CD8-positive, alpha-beta memory T cell (primary cell): ENCODE measurements around the gene ALG5. TPM values are rescaled to one million over a fixed set of nuclear protein-coding genes. Genes with fewer than 3 reads are reported as not detected.

Source experiments
- CTCF ChIA-PET: fragments of 350-600 bp; sonication (Branson Sonifier 250); formaldehyde crosslinking; loops from one replicate; lab custom pipeline; 2021; ENCODE audit warnings: antibody characterized with exemption; lab: Charles Lee
- POLR2A ChIA-PET: fragments of 350-600 bp; sonication (Branson Sonifier 250); formaldehyde crosslinking; loops from one replicate; lab custom pipeline; 2021; ENCODE audit warnings: antibody characterized with exemption; lab: Charles Lee
- DNase-seq, 5 donors: peaks; one replicate each; pipeline versions ENCODE4 v3.0.0 to v3.0.0-alpha.2; 2020 to 2022; ENCODE audit warnings: mixed read lengths in 1 of 5
- H3K27ac ChIP-seq: one replicate; pipeline ENCODE4 v1.7.0; 2013; ENCODE audit warnings: low read depth, mild to moderate bottlenecking, low read length, moderate library complexity
- H3K27me3 ChIP-seq: 2 replicates; pipeline ENCODE4 v1.7.0; 2013; ENCODE audit warnings: low read length, mild to moderate bottlenecking; ENCODE audit not compliant: insufficient read depth, poor library complexity, severe bottlenecking
- H3K36me3 ChIP-seq: 2 replicates; pipeline ENCODE4 v1.7.0; 2013; ENCODE audit warnings: mild to moderate bottlenecking, low read length, moderate library complexity; ENCODE audit not compliant: insufficient read depth
- H3K4me1 ChIP-seq: 2 replicates; pipeline ENCODE4 v1.7.0; 2013; ENCODE audit warnings: mild to moderate bottlenecking, low read length, moderate library complexity; ENCODE audit not compliant: insufficient read depth
- H3K4me3 ChIP-seq: 2 replicates; pipeline ENCODE4 v1.7.0; 2013; ENCODE audit warnings: mild to moderate bottlenecking, low read length
- H3K9me3 ChIP-seq: 2 replicates; pipeline ENCODE4 v1.7.0; 2013; ENCODE audit warnings: mild to moderate bottlenecking, low read length
- H3K27ac Mint-ChIP-seq, 8 donors: one replicate each; pipeline ENCODE4 v1.8.0; 2020 to 2021; ENCODE audit warnings: mixed read lengths in 8 of 8, mild to moderate bottlenecking in 6 of 8, inconsistent platforms in 3 of 8, moderate library complexity in 3 of 8
- H3K27me3 Mint-ChIP-seq, 2 donors: one replicate each; pipeline ENCODE4 v1.8.0; 2020 to 2021; ENCODE audit warnings: mixed read lengths in 2 of 2, mild to moderate bottlenecking in 1 of 2, moderate library complexity in 1 of 2
- H3K36me3 Mint-ChIP-seq, 3 donors: one replicate each; pipeline ENCODE4 v1.8.0; 2020 to 2021; ENCODE audit warnings: mixed read lengths in 3 of 3, inconsistent platforms in 1 of 3, mild to moderate bottlenecking in 1 of 3
- H3K4me1 Mint-ChIP-seq, 3 donors: one replicate each; pipeline ENCODE4 v1.8.0; 2020 to 2021; ENCODE audit warnings: mixed read lengths in 3 of 3, inconsistent platforms in 1 of 3, mild to moderate bottlenecking in 1 of 3
- H3K4me3 Mint-ChIP-seq, 7 donors: one replicate each; pipeline ENCODE4 v1.8.0; 2020 to 2021; ENCODE audit warnings: mixed read lengths in 7 of 7, mild to moderate bottlenecking in 6 of 7, moderate library complexity in 4 of 7, inconsistent platforms in 2 of 7
- H3K9me3 Mint-ChIP-seq, 5 donors: one replicate each; pipeline ENCODE4 v1.8.0; 2020 to 2022; ENCODE audit warnings: mixed read lengths in 5 of 5, mild to moderate bottlenecking in 3 of 5, moderate library complexity in 2 of 5, inconsistent platforms in 1 of 5
- polyA plus RNA-seq: library from polyadenylated mRNA; unstranded; fragments of 300-500 nt; fragmentation: Illumina TruSeq; gene quantifications from one replicate; pipeline ENCODE4 v1.2.3, GENCODE V29; 2021
- total RNA-seq, 2 experiments: library from RNA; stranded (reverse); gene quantifications; one replicate each; pipeline ENCODE4 v1.2.3, GENCODE V29; 2021

ALG5 gene
- total and polyA plus RNA-seq, 3 experiments from 2014 or later, result 46.0 to 85.0 (median 47.9) TPM

- no peaks in the 10 kb centered on the region for H3K4me1 Mint-ChIP-seq
- POLR2A ChIA-PET, result no interaction called here
These were observed 48.8 kb downstream of the ALG5 start for GRCh38 chr13:36950330-36950729.

GRCh38 chr13:36945078-36945477 lies 54.1 kb downstream of the ALG5 start:
- DNase-seq, result no peak
- no peak overlapping the region for H3K4me3 ChIP-seq
- Mint-ChIP-seq H3K36me3 (peaks cover 9 to 21% (median 17%) of the 10 kb centered on the region in 3 donors), H3K27me3 (peaks cover 0 to 8% of the 10 kb centered on the region in 2 donors), H3K27ac (no peak overlapping the region), H3K9me3 (peaks cover 0 to 14% (median 3%) of the 10 kb centered on the region in 5 donors), H3K4me3 (no peak overlapping the region), H3K4me1 (no peaks in the 10 kb centered on the region)
- no peaks in the 10 kb centered on the region for H3K36me3 ChIP-seq
- ChIA-PET CTCF (no interaction called here), POLR2A (no interaction called here)
- H3K27ac ChIP-seq, result no peak overlapping the region
- H3K9me3 ChIP-seq, result no peaks in the 10 kb centered on the region
- H3K27me3 ChIP-seq, result no peaks in the 10 kb centered on the region
- H3K4me1 ChIP-seq, result no peaks in the 10 kb centered on the region

More at GRCh38 chr13:36950330-36950729, 48.8 kb downstream of the ALG5 start:
- Histone ChIP-seq H3K27me3 (no peaks in the 10 kb centered on the region), H3K9me3 (no peaks in the 10 kb centered on the region), H3K4me3 (no peak overlapping the region), H3K4me1 (no peaks in the 10 kb centered on the region), H3K36me3 (peaks cover 34% of the 10 kb centered on the region), H3K27ac (no peak overlapping the region)
- no peak for DNase-seq
- Mint-ChIP-seq H3K4me3 (no peak overlapping the region), H3K36me3 (peaks cover 9 to 66% (median 23%) of the 10 kb centered on the region in 3 donors), H3K27me3 (no peaks in the 10 kb centered on the region), H3K9me3 (peaks cover 0 to 2% (median 0%) of the 10 kb centered on the region in 5 donors), H3K27ac (peak overlapping the region in 1 of 8 donors; percentile 29)
- CTCF ChIA-PET, result no interaction called here

- Mint-ChIP-seq H3K9me3 (peaks cover 0 to 2% (median 0%) of the 10 kb centered on the region in 5 donors), H3K36me3 (no peaks in the 10 kb centered on the region), H3K27me3 (peaks cover 7 to 49% of the 10 kb centered on the region in 2 donors), H3K4me1 (peaks cover 0 to 5% (median 2%) of the 10 kb centered on the region in 3 donors), H3K4me3 (no peak overlapping the region), H3K27ac (no peak overlapping the region)
- Histone ChIP-seq H3K36me3 (no peaks in the 10 kb centered on the region), H3K27ac (no peak overlapping the region), H3K4me3 (no peak overlapping the region), H3K27me3 (peaks cover 5% of the 10 kb centered on the region), H3K9me3 (no peaks in the 10 kb centered on the region), H3K4me1 (no peaks in the 10 kb centered on the region)
- POLR2A ChIA-PET, result no interaction called here
- no peak for DNase-seq
- CTCF ChIA-PET, result no interaction called here
These were observed 73.5 kb downstream of the ALG5 start for GRCh38 chr13:36925603-36926002.

- Mint-ChIP-seq H3K4me1 (peaks cover 3 to 8% (median 6%) of the 10 kb centered on the region in 3 donors), H3K27me3 (peaks cover 13 to 50% of the 10 kb centered on the region in 2 donors), H3K4me3 (no peak overlapping the region), H3K9me3 (peaks cover 0 to 2% (median 0%) of the 10 kb centered on the region in 5 donors), H3K27ac (no peak overlapping the region), H3K36me3 (no peaks in the 10 kb centered on the region)
- Histone ChIP-seq H3K27me3 (peaks cover 5% of the 10 kb centered on the region), H3K4me1 (no peaks in the 10 kb centered on the region), H3K36me3 (no peaks in the 10 kb centered on the region), H3K9me3 (no peaks in the 10 kb centered on the region), H3K4me3 (no peak overlapping the region), H3K27ac (no peak overlapping the region)
- no peak for DNase-seq
- ChIA-PET POLR2A (no interaction called here), CTCF (no interaction called here)
These were observed 75.1 kb downstream of the ALG5 start for GRCh38 chr13:36924001-36924400.

- ChIA-PET CTCF (no interaction called here), POLR2A (no interaction called here)
- Mint-ChIP-seq H3K36me3 (no peaks in the 10 kb centered on the region), H3K4me3 (peak overlapping the region in 2 of 7 donors; percentile 0 to 30), H3K9me3 (no peaks in the 10 kb centered on the region), H3K4me1 (peaks cover 6 to 12% (median 6%) of the 10 kb centered on the region in 3 donors), H3K27me3 (peaks cover 21 to 61% of the 10 kb centered on the region in 2 donors), H3K27ac (no peak overlapping the region)
- H3K9me3 ChIP-seq, result no peaks in the 10 kb centered on the region
- peaks cover 9% of the 10 kb centered on the region for H3K27me3 ChIP-seq
- no peak for DNase-seq
- H3K4me1 ChIP-seq, result no peaks in the 10 kb centered on the region
- no peak overlapping the region for H3K27ac ChIP-seq
- H3K4me3 ChIP-seq, result no peak overlapping the region
- H3K36me3 ChIP-seq, result no peaks in the 10 kb centered on the region
These were observed 77.4 kb downstream of the ALG5 start for GRCh38 chr13:36921631-36922301.

- ChIA-PET CTCF (no interaction called here), POLR2A (no interaction called here)
- H3K36me3 Mint-ChIP-seq, result no peaks in the 10 kb centered on the region
- no peak overlapping the region for H3K27ac ChIP-seq
- H3K9me3 Mint-ChIP-seq, result no peaks in the 10 kb centered on the region
- no peak overlapping the region for H3K4me3 ChIP-seq
- H3K4me3 Mint-ChIP-seq, result peak overlapping the region; percentile 58 to 84 (median 71)
- H3K36me3 ChIP-seq, result no peaks in the 10 kb centered on the region
- no peak for DNase-seq
- no peaks in the 10 kb centered on the region for H3K9me3 ChIP-seq
- H3K27me3 ChIP-seq, result peaks cover 9% of the 10 kb centered on the region
- H3K4me1 ChIP-seq, result no peaks in the 10 kb centered on the region
- H3K4me1 Mint-ChIP-seq, result peaks cover 6 to 12% (median 6%) of the 10 kb centered on the region in 3 donors
- H3K27me3 Mint-ChIP-seq, result peaks cover 23 to 70% of the 10 kb centered on the region in 2 donors
- H3K27ac Mint-ChIP-seq, result peak overlapping the region in 2 of 8 donors; percentile 12 to 17
These were observed 78.4 kb downstream of the ALG5 start for GRCh38 chr13:36920616-36921185.

GRCh38 chr13:36919833-36920615 lies 79.1 kb downstream of the ALG5 start, which contains the start of gene SMAD9:
SMAD9 (minus strand) TSS chr13:36920238; CDS start chr13:36879689, 40,549 bp downstream.
- peaks cover 6 to 12% (median 6%) of the 10 kb centered on the region in 3 donors for H3K4me1 Mint-ChIP-seq
- H3K9me3 Mint-ChIP-seq, result no peaks in the 10 kb centered on the region
- no peak for DNase-seq
- peak within 1 kb of the TSS; percentile 58 to 84 (median 71) for H3K4me3 Mint-ChIP-seq
- Histone ChIP-seq H3K4me1 (no peaks in the 10 kb centered on the region), H3K4me3 (no peak within 1 kb of the TSS), H3K36me3 (no peaks in the 10 kb centered on the region), H3K27me3 (peaks cover 9% of the 10 kb centered on the region), H3K9me3 (no peaks in the 10 kb centered on the region), H3K27ac (no peak within 1 kb of the TSS)
- ChIA-PET CTCF (no interaction called here), POLR2A (no interaction called here)
- no peaks in the 10 kb centered on the region for H3K36me3 Mint-ChIP-seq
- peak within 1 kb of the TSS in 2 of 8 donors; percentile 12 to 17 for H3K27ac Mint-ChIP-seq
- H3K27me3 Mint-ChIP-seq, result peaks cover 23 to 75% of the 10 kb centered on the region in 2 donors
